Measurements from ENCODE around the gene LRCH1. TPM values are rescaled to one million over a fixed set of nuclear protein-coding genes. Genes with fewer than 3 reads are reported as not detected.

LRCH1 gene
- total RNA-seq, 4 donors from 2014 or later: 17.2 to 25.7 (median 21.9) TPM

DNA sequence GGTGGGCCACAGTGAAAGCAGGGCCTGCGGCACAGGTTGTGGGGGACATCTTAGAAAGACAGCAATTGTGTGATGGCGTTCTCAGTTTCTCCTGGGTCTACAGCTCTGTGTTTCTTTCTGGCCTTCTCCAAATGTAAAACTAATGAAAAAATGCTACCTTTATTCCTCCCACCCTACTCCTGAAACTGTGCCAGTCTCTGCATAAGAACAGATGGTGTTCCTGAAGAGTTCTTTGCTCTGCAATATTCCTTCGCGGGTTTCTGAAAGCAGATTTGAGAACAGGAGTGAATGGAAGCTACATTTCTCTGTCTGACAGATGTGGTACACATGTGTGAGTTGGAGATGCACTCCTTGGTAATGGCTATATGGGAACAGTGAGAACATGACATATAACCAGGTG, 18.0 kb upstream of the LRCH1 start:
- H3K36me3 ChIP-seq: no peaks in the 10 kb centered on the region
- 95 to 98% methylated on average over 4 of the region's 4 CpGs for WGBS, 2 donors

DNA sequence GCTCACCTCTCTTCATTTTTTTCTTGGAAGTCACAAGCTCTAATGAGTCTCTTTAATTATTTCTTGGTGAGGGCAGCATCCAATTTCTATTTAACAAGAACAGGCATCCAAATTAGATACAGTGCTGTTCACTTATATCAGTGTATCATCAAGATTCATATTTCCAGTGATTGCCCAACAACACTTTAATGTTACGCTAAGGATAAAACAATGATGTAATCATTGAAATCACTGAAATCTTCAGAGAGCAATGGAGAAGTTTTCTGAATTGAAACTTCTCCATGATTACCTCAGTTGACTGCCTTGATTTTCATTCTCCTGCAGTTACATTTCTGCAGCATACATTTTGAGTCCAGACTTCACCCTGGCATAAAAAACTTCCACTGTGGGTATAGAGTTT, 17.1 kb upstream of the LRCH1 start:
- Histone ChIP-seq H3K4me1 (peaks cover 0 to 8% (median 0%) of the 10 kb centered on the region in 4 donors), H3K9me3 (no peaks in the 10 kb centered on the region), H3K36me3 (no peaks in the 10 kb centered on the region), H3K4me3 (no peak overlapping the region), H3K27ac (no peak overlapping the region), H3K27me3 (no peaks in the 10 kb centered on the region)
- TF ChIP-seq CTCF (IDR thresholded peaks at IDR 0.05) (no peak), POLR2A (IDR thresholded peaks at IDR 0.05) (no peak), EP300 (IDR thresholded peaks at IDR 0.05) (no peak)
- WGBS, 2 donors: 81 to 83% methylated on average over 1 of the region's 1 CpG
- no peak for DNase-seq (ENCODE audit: low spot score in 2 of 2)

More for the DNA sequence above, 18.0 kb upstream of the LRCH1 start:
- no peak for DNase-seq (ENCODE audit: low spot score in 2 of 2)
- Histone ChIP-seq H3K27ac (no peak overlapping the region), H3K9me3 (no peaks in the 10 kb centered on the region), H3K4me1 (peaks cover 0 to 11% (median 0%) of the 10 kb centered on the region in 4 donors), H3K27me3 (no peaks in the 10 kb centered on the region), H3K4me3 (no peak overlapping the region)
- no peak for TF ChIP-seq CTCF (IDR thresholded peaks at IDR 0.05)

DNA sequence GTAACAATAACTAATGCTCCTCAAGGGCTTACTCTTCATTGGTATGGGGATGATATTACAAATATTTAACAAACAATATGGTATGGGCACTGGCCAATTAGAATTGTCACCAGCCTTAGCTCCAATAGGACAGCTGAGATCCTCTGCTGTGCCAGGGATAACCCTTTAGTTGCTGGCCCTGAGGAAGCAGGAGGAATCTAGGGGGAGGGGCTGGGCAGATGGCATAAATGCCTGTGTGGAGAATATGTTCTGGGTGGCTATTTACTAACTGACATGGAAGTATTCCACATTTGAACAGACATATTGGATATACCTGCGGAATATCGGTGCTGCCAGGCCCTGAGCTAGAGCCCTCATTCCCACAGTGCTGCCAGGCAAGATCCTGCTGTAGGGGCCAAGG, 16.6 kb upstream of the LRCH1 start:
- DNase-seq (ENCODE audit: low spot score in 2 of 2): no peak
- Histone ChIP-seq H3K36me3 (no peaks in the 10 kb centered on the region), H3K4me3 (no peak overlapping the region), H3K27me3 (no peaks in the 10 kb centered on the region), H3K9me3 (no peaks in the 10 kb centered on the region), H3K4me1 (peaks cover 0 to 4% (median 0%) of the 10 kb centered on the region in 4 donors), H3K27ac (no peak overlapping the region)
- 95 to 96% methylated on average over 2 of the region's 2 CpGs for WGBS, 2 donors
- no peak for TF ChIP-seq POLR2A (IDR thresholded peaks at IDR 0.05)
- no peak for TF ChIP-seq CTCF (IDR thresholded peaks at IDR 0.05)
- TF ChIP-seq EP300 (IDR thresholded peaks at IDR 0.05): no peak

- WGBS, 2 donors: 92 to 94% methylated on average over 3 of the region's 3 CpGs
Observed at GRCh38 chr13:46539231-46539630, 13.7 kb upstream of the LRCH1 start.

DNA sequence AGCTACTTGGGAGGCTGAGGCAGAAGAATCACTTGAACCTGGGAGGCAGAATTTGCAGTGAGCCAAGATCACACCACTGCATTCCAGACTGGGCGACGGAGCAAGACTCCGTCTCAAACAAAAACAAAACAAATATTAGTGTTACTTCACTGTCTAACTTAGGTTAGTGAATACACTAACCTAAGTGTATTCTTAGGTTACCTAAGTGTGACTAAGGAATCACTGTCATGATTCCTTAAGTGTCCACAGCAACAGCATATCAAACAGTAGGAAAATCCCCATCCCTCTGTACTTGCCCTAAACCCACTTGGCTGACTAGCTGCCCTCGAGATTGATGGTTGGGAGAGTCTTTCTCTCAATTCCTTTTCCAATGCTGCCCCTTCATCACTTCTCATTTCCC, 11.8 kb upstream of the LRCH1 start:
- no peaks in the 10 kb centered on the region for H3K4me1 ChIP-seq
- no peaks in the 10 kb centered on the region for H3K27me3 ChIP-seq
- no peak overlapping the region for H3K4me3 ChIP-seq
- 84 to 89% methylated on average over 4 of the region's 4 CpGs for WGBS, 2 donors
- no peak for TF ChIP-seq EP300 (IDR thresholded peaks at IDR 0.05)
- TF ChIP-seq CTCF (IDR thresholded peaks at IDR 0.05): no peak
- TF ChIP-seq POLR2A (IDR thresholded peaks at IDR 0.05): no peak
- no peaks in the 10 kb centered on the region for H3K9me3 ChIP-seq
- DNase-seq (ENCODE audit: low spot score in 2 of 2): no peak
- H3K27ac ChIP-seq: no peak overlapping the region
- H3K36me3 ChIP-seq: no peaks in the 10 kb centered on the region

More at GRCh38 chr13:46539231-46539630, 13.7 kb upstream of the LRCH1 start:
- Histone ChIP-seq H3K9me3 (no peaks in the 10 kb centered on the region), H3K27me3 (no peaks in the 10 kb centered on the region), H3K4me1 (no peaks in the 10 kb centered on the region), H3K36me3 (no peaks in the 10 kb centered on the region), H3K4me3 (no peak overlapping the region), H3K27ac (no peak overlapping the region)
- DNase-seq (ENCODE audit: low spot score in 2 of 2): no peak
- TF ChIP-seq EP300 (IDR thresholded peaks at IDR 0.05): no peak
- TF ChIP-seq CTCF (IDR thresholded peaks at IDR 0.05): no peak
- TF ChIP-seq POLR2A (IDR thresholded peaks at IDR 0.05): no peak
